ENCODE measurements around the gene BRD8.
"Not testable (repeated sequence)": the region's sequence is repeated elsewhere in the genome, so short reads cannot be mapped to it uniquely, and the experiment has no call there.

The BRD8 gene
- total RNA-seq = 43.6 to 86.9 (median 56.2) reads per million in 3 experiments

- DNase-seq = peak; percentile 84
These were observed at the start of gene BRD8, which contains the start of gene KIF20A for GRCh38 chr5:138178516-138179276. Gene BRD8 (minus strand): TSS chr5:138178630. CDS start chr5:138178614, 16 bp downstream. Gene KIF20A (plus strand): TSS chr5:138179112. CDS start chr5:138179681, 569 bp downstream.

- DNase-seq = no peak
These were observed 48.5 kb upstream of the BRD8 start for GRCh38 chr5:138226910-138227309.

DNA sequence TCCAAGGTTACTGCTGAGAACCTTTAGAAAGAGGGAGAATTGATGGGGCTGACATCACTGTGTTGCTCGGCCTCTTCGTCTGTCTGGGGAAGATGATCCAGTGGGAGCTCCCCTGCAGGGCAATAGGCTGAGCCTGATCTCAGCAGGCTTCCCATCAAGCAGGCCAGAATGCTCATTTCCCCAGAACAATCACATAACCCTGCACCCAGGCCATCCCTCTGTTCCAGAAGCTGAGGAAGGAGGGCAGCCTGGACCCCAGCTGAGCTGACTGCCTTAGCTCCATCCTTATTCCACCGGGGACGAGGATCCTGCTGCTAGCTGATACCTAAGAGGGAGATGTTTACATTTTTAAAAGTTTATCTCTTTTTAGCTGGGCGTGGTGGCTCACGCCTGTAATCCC, 46.3 kb upstream of the BRD8 start:
- DNase-seq = no peak

DNA sequence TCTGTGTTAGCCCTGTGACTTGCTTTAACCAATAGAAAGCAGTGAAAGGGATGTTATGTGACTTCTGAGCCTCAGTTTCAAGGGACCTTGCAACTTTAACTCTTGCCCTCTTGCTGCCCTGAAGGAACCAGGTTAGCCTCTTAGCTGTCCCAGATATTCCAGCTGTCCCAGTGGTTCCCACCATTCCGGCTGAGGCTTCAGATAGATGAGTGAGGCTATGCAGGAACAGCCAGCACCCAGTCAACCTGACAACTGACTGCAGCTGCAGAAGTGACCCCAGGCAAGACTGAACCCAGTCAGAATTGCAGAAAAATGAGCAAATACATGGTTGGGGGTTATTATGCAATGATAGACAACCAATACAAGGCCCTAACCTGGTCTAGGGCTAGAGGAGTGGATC, 45.1 kb upstream of the BRD8 start:
- DNase-seq = no peak

DNA sequence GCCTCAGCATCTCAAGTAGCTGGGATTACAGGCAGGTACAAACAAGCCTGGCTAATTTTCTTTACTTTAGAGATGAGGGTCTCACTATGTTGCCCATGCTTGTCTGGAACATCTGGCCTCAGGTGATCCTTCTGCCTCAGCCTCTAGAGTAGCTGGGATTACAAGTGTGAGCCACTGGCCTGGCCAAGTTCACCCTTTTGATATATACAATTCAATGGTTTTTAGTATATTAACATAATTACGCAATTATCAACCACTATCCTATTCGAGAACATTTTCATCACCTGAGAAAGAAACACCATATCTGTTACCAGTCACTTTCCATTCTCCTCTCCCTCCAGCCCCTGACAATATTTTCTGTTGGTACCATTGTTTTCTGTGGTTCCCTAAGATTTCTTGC, 38.4 kb upstream of the BRD8 start:
- DNase-seq = no peak

GRCh38 chr5:138213161-138214029, 35.0 kb upstream of the BRD8 start, which contains the start of gene CDC23:
Gene CDC23 (minus strand): TSS chr5:138213323. CDS start chr5:138213312, 11 bp downstream.
- peak; percentile 93 for DNase-seq

DNA sequence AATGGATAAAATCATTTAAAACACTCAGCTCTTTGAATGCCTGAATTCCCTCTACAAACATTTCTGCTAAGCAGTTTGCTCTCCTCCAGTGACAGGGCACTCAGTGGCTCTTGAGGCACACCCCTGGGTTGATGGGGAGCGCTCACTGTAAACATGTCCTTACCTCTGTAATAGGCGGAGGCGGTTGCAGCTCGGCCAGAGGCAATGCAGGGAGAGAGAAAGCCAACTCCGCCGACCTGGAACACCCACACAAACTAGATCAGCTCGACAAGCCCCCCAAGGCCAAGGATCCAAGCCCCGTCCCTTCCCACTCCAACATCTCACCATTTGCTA, 34.4 kb upstream of the BRD8 start:
- DNase-seq = no peak

GRCh38 chr5:138210985-138211384, 32.6 kb upstream of the BRD8 start:
- DNase-seq = no peak

- not testable (repeated sequence) for DNase-seq
These were observed 15.4 kb upstream of the BRD8 start for GRCh38 chr5:138193859-138194258.

GRCh38 chr5:138192826-138193225, 14.4 kb upstream of the BRD8 start:
- no peak for DNase-seq

GRCh38 chr5:138188626-138189025, 10.2 kb upstream of the BRD8 start:
- no peak for DNase-seq

DNA sequence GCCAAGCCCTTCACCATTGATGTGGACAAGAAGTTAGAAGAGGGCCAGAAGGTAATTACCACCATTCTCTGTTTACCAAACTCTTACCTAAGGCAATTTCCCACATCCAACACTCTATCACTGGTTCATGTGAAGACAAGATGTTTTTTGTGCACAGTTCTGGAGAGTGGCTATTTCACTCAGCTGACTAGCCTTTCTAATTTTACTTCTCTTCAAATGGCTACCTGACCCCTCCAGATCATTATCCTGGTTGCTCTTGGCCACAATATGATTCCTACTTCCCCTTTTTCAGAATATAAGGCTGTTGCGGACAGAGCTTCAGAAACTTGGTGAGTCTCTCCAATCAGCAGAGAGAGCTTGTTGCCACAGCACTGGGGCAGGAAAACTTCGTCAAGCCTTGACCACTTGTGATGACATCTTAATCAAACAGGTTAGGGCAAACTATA, 7.6 kb upstream of the BRD8 start:
- DNase-seq = no peak

DNA sequence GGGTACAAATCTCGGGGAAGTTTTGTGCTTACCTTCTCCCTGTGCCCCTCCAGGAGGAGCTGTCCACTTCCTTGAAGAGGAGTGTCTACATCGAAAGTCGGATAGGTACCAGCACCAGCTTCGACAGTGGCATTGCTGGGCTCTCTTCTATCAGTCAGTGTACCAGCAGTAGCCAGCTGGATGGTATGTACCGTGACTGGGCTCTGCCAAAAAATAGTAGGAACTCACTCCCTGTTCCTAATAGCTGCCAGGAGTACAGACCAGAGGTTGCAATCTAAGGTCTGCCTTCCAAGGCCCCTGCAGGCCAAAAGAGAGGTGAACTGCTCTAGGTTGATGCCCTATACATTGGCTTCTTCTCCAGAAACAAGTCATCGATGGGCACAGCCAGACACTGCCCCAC, 4.4 kb upstream of the BRD8 start:
- no peak for DNase-seq

DNA sequence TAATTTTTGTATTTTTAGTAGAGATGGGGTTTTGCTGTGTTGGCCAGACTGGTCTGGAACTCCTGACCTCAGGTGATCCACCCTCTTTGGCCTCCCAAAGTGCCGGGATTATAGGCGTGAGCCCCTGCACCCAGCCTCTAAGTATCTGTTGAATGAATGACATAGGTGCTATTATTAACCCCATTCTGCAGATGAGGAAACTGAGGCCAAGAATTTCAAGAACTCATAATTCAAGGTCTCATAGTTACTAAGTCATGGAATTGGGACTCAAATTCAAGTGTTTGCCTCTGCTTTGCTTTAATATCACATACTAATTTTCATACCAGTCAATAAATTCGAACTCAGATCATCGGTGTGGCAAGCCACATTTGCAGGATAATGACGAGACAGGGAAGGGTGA, 2.4 kb upstream of the BRD8 start:
- DNase-seq = no peak

GRCh38 chr5:138180183-138180782, 1.9 kb upstream of the BRD8 start:
- peak; percentile 9 for DNase-seq

GRCh38 chr5:138179277-138179857, 937 bp upstream of the BRD8 start:
- DNase-seq = no peak

- DNase-seq = no peak
These were observed 402 bp downstream of the BRD8 start for GRCh38 chr5:138177941-138178515.

GRCh38 chr5:138170299-138170698, 8.1 kb downstream of the BRD8 start:
- no peak for DNase-seq

- no peak for DNase-seq
These were observed 9.3 kb downstream of the BRD8 start for GRCh38 chr5:138169124-138169523.

GRCh38 chr5:138163721-138164120, 14.7 kb downstream of the BRD8 start:
- no peak for DNase-seq

DNA sequence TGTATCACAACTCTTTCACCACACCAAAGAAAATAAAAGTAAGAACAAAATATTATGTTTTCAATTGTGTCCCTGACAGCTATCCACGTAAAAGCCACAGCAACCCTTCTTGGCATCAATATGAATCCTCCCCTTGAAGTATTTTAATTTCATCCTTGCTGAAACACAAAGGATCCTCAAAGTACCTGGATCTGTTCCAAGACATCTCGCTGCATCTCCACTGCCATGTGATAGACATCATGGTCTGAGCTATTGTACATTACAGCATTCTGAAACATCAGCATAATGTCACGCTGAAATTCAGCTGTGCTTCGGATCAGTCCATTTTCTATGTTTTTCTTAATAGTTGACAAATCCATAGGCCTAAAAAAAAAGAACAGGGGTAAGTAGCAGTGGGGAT, 17.7 kb downstream of the BRD8 start:
- DNase-seq = no peak

DNA sequence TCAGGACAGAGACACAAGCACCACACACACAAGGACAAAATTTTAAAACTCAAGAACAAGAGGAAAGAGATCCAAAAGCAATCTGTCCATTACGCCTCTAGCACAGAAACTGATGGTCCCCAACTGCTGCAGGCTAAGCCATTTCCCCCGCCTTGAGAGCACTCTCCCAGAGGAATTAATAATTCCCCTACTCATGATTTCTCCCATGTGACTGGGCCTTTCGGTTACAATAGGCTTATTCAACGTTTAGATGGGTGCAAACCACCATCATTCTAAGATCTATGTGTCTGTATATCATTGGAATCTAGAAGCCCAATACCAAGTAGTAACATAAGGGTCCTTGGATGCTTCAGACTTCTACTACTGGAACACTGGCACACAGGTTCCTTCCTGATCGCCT, 18.8 kb downstream of the BRD8 start:
- DNase-seq = no peak

GRCh38 chr5:138157626-138158025, 20.8 kb downstream of the BRD8 start:
- no peak for DNase-seq

Data from central memory CD4-positive, alpha-beta T cell (primary cell).